Mesothelial cell of epicardium (in vitro differentiated cells): ENCODE measurements around the gene SMARCC2. TPM values are rescaled to one million over a fixed set of nuclear protein-coding genes. Genes with fewer than 3 reads are reported as not detected.

Experiments used
- DNase-seq, 2 experiments: peaks; one replicate each; pipeline ENCODE4 v3.0.0; 2021; ENCODE audit warnings: low spot score in 2 of 2; ENCODE audit not compliant: unreplicated experiment in 2 of 2
- H3K27ac Mint-ChIP-seq: 2 replicates; pipeline ENCODE4 v1.8.0; 2021; ENCODE audit warnings: mixed read lengths
- H3K27me3 Mint-ChIP-seq: 2 replicates; pipeline ENCODE4 v1.8.0; 2021; ENCODE audit warnings: low read depth, mixed read lengths
- H3K36me3 Mint-ChIP-seq: 2 replicates; pipeline ENCODE4 v1.8.0; 2021; ENCODE audit warnings: mixed read lengths
- H3K4me1 Mint-ChIP-seq: 2 replicates; pipeline ENCODE4 v1.8.0; 2021; ENCODE audit warnings: mixed read lengths
- H3K4me3 Mint-ChIP-seq: 2 replicates; pipeline ENCODE4 v1.8.0; 2021; ENCODE audit warnings: mild to moderate bottlenecking, moderate library complexity, mixed read lengths
- H3K9me3 Mint-ChIP-seq: 2 replicates; pipeline ENCODE4 v1.8.0; 2021; ENCODE audit warnings: mixed read lengths
- total RNA-seq: library from RNA; stranded (reverse); gene quantifications from 3 replicates; pipeline ENCODE4 v1.2.1, GENCODE V29; 2021
- TF ChIP-seq, protein P1 (sequence below): fragments of 200-600 bp; sonication (generic); IDR thresholded peaks from one replicate; pipeline ENCODE4 v1.5.0; 2021; ENCODE audit warnings: antibody characterized with exemption; ENCODE audit not compliant: unreplicated experiment

Gene SMARCC2
- total RNA-seq, 1 donor from 2014 or later: 177 TPM

DNA sequence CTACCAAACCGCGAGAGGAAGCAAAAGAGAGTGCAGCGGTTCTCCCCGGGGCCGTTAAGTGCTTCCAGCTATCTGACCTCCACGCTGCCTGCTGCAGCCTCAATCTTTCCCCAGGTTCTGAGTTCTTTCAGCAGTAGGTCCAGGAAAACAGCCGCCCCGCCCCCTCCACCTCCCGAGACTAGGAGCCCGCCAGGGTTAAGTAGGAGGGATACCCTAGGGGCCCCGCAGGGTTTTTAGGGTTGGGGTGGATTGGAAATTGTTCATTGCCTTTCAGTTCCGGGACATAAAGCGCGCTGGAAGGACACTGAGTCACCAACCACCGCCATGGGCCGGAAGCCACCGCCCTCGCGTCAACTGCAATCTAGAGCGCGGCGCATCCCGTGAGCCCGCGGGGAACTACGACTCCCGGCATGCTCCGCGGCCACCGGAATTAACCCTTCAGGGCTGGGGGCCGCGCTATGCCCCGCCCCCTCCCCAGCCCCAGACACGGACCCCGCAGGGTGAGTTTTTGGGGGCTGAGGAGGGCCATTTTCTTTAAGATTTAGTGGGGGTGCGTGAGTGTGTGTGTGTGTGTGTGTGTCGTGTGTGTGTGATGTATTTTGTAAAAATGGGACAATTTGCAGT is 37.0 kb downstream of the SMARCC2 start, which contains the start of gene MYL6B:
Gene MYL6B (plus strand): TSS at position 456 of the 624 bp plus-strand sequence. CDS start 1,332 bp downstream, outside the sequence.
- Mint-ChIP-seq H3K4me3 (peak within 1 kb of the TSS; percentile 93), H3K9me3 (no peaks in the 10 kb centered on the region), H3K27me3 (no peaks in the 10 kb centered on the region), H3K36me3 (peaks cover 11% of the 10 kb centered on the region), H3K27ac (peak within 1 kb of the TSS; percentile 96), H3K4me1 (peaks cover 28% of the 10 kb centered on the region)
- TF ChIP-seq, protein P1, sequence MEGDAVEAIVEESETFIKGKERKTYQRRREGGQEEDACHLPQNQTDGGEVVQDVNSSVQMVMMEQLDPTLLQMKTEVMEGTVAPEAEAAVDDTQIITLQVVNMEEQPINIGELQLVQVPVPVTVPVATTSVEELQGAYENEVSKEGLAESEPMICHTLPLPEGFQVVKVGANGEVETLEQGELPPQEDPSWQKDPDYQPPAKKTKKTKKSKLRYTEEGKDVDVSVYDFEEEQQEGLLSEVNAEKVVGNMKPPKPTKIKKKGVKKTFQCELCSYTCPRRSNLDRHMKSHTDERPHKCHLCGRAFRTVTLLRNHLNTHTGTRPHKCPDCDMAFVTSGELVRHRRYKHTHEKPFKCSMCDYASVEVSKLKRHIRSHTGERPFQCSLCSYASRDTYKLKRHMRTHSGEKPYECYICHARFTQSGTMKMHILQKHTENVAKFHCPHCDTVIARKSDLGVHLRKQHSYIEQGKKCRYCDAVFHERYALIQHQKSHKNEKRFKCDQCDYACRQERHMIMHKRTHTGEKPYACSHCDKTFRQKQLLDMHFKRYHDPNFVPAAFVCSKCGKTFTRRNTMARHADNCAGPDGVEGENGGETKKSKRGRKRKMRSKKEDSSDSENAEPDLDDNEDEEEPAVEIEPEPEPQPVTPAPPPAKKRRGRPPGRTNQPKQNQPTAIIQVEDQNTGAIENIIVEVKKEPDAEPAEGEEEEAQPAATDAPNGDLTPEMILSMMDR: no peak
- DNase-seq: peak; percentile 87 to 89

DNA sequence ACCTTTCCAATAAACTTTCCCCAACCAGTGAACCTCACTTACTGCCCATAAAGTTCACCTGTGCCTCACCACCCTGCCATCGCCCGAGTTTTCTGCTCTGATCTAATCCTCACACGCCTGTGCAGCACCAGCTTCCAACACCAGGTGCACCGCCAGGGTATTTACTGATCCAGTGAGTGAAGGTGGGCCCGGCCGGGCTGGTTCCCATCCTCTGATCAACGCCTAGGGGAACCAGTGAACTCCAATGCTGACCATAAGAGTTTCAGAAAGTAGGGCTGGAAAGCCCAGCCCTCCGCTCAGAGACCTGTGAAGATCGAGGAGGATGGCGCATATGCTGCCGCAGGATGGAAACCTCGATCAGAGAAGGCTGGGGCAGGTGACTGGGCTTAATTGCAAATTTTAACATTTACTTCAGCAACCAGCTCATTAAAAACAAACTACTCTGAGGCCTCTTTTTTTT is 37.6 kb downstream of the SMARCC2 start:
- no peaks in the 10 kb centered on the region for H3K27me3 Mint-ChIP-seq
- peak in 1 of 2 experiments; percentile 56 for DNase-seq
- H3K9me3 Mint-ChIP-seq: no peaks in the 10 kb centered on the region
- H3K27ac Mint-ChIP-seq: peak overlapping the region; percentile 96
- TF ChIP-seq, protein P1: peak; percentile 56
- H3K4me3 Mint-ChIP-seq: peak overlapping the region; percentile 93
- H3K4me1 Mint-ChIP-seq: peaks cover 30% of the 10 kb centered on the region
- peaks cover 11% of the 10 kb centered on the region for H3K36me3 Mint-ChIP-seq

DNA sequence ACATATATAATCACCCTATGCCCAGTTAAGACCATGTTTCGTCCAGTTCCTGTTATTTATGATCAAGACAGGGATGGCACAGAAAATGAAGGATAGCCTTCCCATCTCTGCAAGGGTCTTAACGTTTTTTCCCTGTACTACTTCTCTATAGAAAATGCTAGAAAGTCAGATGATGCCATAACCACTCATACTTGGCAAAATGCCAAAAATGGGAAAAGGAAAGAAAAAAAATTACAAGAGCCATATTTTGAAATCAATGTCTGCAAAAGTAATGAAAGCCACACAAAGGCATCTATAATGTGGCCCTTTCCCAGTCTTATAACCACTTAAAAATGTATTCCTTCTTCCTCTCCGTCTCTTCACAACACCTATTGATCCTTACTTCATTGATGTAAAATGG is 38.7 kb downstream of the SMARCC2 start:
- TF ChIP-seq, protein P1: no peak
- peak overlapping the region; percentile 94 for H3K27ac Mint-ChIP-seq
- H3K9me3 Mint-ChIP-seq: no peaks in the 10 kb centered on the region
- peaks cover 8% of the 10 kb centered on the region for H3K36me3 Mint-ChIP-seq
- no peak for DNase-seq
- H3K27me3 Mint-ChIP-seq: no peaks in the 10 kb centered on the region
- peak overlapping the region; percentile 93 for H3K4me3 Mint-ChIP-seq
- peaks cover 33% of the 10 kb centered on the region for H3K4me1 Mint-ChIP-seq

DNA sequence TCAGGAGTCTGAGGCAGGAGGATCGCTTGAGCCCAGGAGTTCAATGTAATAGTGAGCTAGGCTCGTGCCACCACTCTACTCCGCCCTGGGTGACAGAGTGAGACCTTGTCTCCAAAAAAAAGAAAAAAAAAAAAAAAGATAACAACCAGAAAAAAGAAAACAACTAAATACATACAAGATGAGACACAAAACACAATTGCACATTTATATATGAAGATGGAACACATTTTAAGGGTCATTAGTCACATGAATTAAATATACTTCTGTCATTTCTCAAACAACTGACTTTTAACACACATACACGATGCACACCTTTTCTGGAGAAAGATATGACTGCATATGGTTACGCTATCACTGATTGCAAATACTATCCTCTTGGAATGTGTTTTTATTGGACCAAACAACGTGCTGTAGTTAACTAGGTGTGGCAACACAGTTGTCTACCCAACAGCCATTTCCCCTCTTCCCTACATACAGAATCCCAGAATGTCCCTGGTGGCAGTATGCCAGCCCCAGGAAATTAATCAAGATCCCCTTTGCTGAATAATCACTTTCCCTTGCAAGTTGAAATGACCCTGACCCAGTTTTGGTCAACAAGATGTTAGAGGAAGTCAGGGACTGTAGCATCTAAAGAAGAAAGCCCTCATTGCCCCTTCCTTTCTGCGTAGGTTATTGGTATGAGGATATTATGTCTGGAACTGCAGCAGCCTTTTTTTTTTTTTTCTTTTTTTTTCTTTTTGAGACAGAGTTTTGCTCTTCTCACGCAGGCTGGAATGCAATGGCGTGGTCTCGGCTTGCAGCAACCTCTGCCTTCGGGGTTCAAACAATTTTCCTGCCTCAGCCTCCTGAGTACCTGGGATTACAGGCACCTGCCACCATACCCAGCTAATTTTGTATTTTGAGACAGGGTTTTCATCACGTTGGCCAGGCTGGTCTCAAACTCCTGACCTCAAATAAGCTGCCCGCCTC is 42.5 kb downstream of the SMARCC2 start:
- H3K4me1 Mint-ChIP-seq: peaks cover 22% of the 10 kb centered on the region
- H3K27me3 Mint-ChIP-seq: no peaks in the 10 kb centered on the region
- H3K36me3 Mint-ChIP-seq: peaks cover 17% of the 10 kb centered on the region
- TF ChIP-seq, protein P1: no peak
- H3K4me3 Mint-ChIP-seq: no peak overlapping the region
- no peak for DNase-seq
- H3K9me3 Mint-ChIP-seq: no peaks in the 10 kb centered on the region
- H3K27ac Mint-ChIP-seq: peak overlapping the region; percentile 69

DNA sequence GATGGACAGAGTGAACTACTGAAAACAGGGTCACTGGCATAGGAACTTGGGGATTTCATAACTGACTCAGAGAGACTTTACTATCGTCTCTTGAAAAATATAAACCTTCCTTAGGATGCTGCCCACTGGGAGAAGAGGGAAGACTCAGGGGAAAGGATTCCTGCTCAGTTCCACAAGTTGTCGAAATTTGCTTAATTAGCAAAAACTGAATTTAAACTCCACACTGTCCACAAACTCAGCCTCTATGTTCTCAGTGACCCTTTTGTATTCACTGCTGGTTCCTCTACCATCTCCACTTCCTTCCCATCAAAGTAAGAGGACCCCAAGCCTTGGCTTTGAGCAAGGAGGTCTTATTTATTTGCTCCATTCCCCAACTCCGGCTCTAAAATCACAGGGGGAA is 44.1 kb downstream of the SMARCC2 start:
- no peak for DNase-seq
- TF ChIP-seq, protein P1: no peak
- H3K27me3 Mint-ChIP-seq: no peaks in the 10 kb centered on the region
- H3K4me1 Mint-ChIP-seq: peaks cover 9% of the 10 kb centered on the region
- peaks cover 28% of the 10 kb centered on the region for H3K36me3 Mint-ChIP-seq
- no peak overlapping the region for H3K27ac Mint-ChIP-seq
- no peaks in the 10 kb centered on the region for H3K9me3 Mint-ChIP-seq
- no peak overlapping the region for H3K4me3 Mint-ChIP-seq
